NK-92 (cell line): ENCODE measurements around the gene LYPD6B.

Source experiments
- DNase-seq: peaks from one replicate; lab custom pipeline; 2025; ENCODE audit not compliant: unreplicated experiment; lab: John Stamatoyannopoulos, UW

Gene LYPD6B

GRCh38 chr2:149038442-149039212 lies at the start of gene LYPD6B:
LYPD6B (plus strand) TSS chr2:149038699; CDS start chr2:149130949, 92,250 bp downstream.
- no peak for DNase-seq

GRCh38 chr2:148989882-148990493 lies 48.5 kb upstream of the LYPD6B start:
- no peak for DNase-seq

- no peak for DNase-seq
Observed at GRCh38 chr2:148990968-148991367, 47.5 kb upstream of the LYPD6B start.

- DNase-seq, result no peak
Observed at GRCh38 chr2:148992448-148992847, 46.1 kb upstream of the LYPD6B start.

- no peak for DNase-seq
Observed at GRCh38 chr2:148993351-148993750, 45.1 kb upstream of the LYPD6B start.

GRCh38 chr2:148994341-148994740 lies 44.2 kb upstream of the LYPD6B start:
- DNase-seq, result no peak

GRCh38 chr2:148996805-148997204 lies 41.7 kb upstream of the LYPD6B start:
- no peak for DNase-seq

GRCh38 chr2:148998165-148998830 lies 40.2 kb upstream of the LYPD6B start:
- DNase-seq, result no peak

GRCh38 chr2:148998831-148999200 lies 39.7 kb upstream of the LYPD6B start:
- no peak for DNase-seq

GRCh38 chr2:148999451-148999921 lies 39.0 kb upstream of the LYPD6B start:
- no peak for DNase-seq

GRCh38 chr2:149000158-149000938 lies 38.2 kb upstream of the LYPD6B start:
- no peak for DNase-seq

- DNase-seq, result no peak
Observed at GRCh38 chr2:149001496-149001895, 37.0 kb upstream of the LYPD6B start.

- DNase-seq, result no peak
Observed at GRCh38 chr2:149002378-149002890, 36.1 kb upstream of the LYPD6B start.

- DNase-seq, result no peak
Observed at GRCh38 chr2:149002891-149003740, 35.4 kb upstream of the LYPD6B start.

GRCh38 chr2:149004836-149005235 lies 33.7 kb upstream of the LYPD6B start:
- DNase-seq, result no peak

GRCh38 chr2:149005471-149006077 lies 32.9 kb upstream of the LYPD6B start:
- DNase-seq, result no peak

GRCh38 chr2:149006883-149007543 lies 31.5 kb upstream of the LYPD6B start:
- no peak for DNase-seq

GRCh38 chr2:149008381-149008780 lies 30.1 kb upstream of the LYPD6B start:
- DNase-seq, result no peak
